ENCODE data around the gene REP15.

The REP15 gene

DNA sequence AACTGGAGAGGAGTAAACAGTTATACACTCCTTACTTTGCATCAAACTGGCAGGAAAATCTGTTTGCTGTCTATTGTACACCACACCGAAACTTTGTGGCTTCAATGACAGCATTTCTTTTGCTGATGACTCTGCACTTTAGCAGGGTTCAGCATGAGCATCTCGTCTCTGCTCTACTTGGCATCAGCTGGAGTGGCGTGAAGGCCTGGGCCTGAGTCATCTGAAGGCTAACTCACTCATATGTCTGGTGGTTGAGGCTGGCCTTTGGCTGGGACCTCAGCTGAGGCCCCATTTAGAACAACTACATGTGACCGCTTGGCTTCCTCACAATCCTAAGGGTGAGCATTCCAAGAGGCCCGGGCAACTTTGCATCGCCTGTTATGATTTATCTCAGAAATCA lies 28.7 kb upstream of the REP15 start:
- Histone ChIP-seq H3K4me2 (peak overlapping the region; percentile 74), H3K27me3 (ENCODE audit: insufficient read depth, low read depth) (no peaks in the 10 kb centered on the region), H3K4me3 (IDR thresholded peaks at IDR 0.05; ENCODE audit: insufficient read depth, low read depth, low read length) (no peak overlapping the region), H4K20me1 (ENCODE audit: insufficient read depth) (no peaks in the 10 kb centered on the region), H3K9ac (peak overlapping the region; percentile 26), H3K36me3 (ENCODE audit: insufficient read depth) (no peaks in the 10 kb centered on the region), H3K4me1 (ENCODE audit: low read depth, poor library complexity, severe bottlenecking) (peaks cover 41% of the 10 kb centered on the region), H3K27ac (peak overlapping the region; percentile 90), H2AFZ (ENCODE audit: low read depth) (peak overlapping the region; percentile 48; the same call in 1 of the 2 replicates), H3K79me2 (ENCODE audit: insufficient read depth, low read depth) (no peaks in the 10 kb centered on the region)
- TF ChIP-seq, protein P1, sequence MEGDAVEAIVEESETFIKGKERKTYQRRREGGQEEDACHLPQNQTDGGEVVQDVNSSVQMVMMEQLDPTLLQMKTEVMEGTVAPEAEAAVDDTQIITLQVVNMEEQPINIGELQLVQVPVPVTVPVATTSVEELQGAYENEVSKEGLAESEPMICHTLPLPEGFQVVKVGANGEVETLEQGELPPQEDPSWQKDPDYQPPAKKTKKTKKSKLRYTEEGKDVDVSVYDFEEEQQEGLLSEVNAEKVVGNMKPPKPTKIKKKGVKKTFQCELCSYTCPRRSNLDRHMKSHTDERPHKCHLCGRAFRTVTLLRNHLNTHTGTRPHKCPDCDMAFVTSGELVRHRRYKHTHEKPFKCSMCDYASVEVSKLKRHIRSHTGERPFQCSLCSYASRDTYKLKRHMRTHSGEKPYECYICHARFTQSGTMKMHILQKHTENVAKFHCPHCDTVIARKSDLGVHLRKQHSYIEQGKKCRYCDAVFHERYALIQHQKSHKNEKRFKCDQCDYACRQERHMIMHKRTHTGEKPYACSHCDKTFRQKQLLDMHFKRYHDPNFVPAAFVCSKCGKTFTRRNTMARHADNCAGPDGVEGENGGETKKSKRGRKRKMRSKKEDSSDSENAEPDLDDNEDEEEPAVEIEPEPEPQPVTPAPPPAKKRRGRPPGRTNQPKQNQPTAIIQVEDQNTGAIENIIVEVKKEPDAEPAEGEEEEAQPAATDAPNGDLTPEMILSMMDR (conservative IDR thresholded peaks at IDR 0.05; ENCODE audit: low read depth, low read length), result no peak

DNA sequence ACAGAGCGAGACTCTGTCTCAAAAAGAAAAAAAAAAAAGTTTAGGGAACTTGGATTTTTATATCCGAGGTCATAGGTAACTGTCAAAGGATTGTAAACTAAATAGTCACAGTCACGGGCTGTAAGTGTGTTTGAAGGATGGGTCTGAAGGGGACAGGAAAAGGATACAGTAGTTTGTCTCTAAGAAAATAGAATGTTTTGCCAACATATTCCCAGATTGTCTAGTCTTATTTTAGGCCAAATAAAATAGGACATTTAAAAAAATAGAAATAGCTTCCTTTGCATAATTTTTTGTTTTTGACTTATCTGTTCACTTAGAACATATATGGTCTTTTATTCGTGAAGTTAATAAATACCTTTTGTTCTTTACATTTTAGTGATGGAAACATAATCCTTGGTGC lies 24.2 kb upstream of the REP15 start:
- no peaks in the 10 kb centered on the region for H3K27me3 ChIP-seq (ENCODE audit: insufficient read depth, low read depth)
- H3K4me3 ChIP-seq (IDR thresholded peaks at IDR 0.05; ENCODE audit: insufficient read depth, low read depth, low read length), result no peak overlapping the region
- no peak overlapping the region for H3K27ac ChIP-seq
- H3K79me2 ChIP-seq (ENCODE audit: insufficient read depth, low read depth), result no peaks in the 10 kb centered on the region
- H3K4me2 ChIP-seq, result no peak overlapping the region
- TF ChIP-seq, protein P1 (conservative IDR thresholded peaks at IDR 0.05; ENCODE audit: low read depth, low read length), result no peak
- H3K9ac ChIP-seq, result no peak overlapping the region
- H3K4me1 ChIP-seq (ENCODE audit: low read depth, poor library complexity, severe bottlenecking), result peaks cover 23% of the 10 kb centered on the region
- H4K20me1 ChIP-seq (ENCODE audit: insufficient read depth), result no peaks in the 10 kb centered on the region
- H2AFZ ChIP-seq (ENCODE audit: low read depth), result no peak overlapping the region
- no peaks in the 10 kb centered on the region for H3K36me3 ChIP-seq (ENCODE audit: insufficient read depth)

DNA sequence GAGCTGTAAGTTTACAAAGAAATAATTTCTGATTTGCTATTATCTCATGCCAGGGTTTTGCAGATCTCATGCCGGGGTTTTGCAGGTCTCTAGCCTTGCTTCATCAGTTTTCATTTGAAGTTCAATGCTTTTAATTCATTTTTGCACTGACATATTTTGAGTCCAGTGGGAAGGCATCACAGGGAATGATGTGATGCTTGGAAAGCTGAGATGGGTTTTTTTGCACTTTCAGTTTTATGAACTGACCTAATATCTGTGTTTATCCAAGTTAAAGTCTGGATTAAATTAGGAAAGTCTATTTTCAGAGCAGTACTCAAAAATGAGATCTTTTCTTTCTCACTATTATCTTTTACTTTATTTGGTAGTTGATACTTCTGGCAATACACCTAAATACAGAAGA lies 23.6 kb upstream of the REP15 start:
- Histone ChIP-seq H3K36me3 (ENCODE audit: insufficient read depth) (no peaks in the 10 kb centered on the region), H3K9ac (no peak overlapping the region), H3K27ac (no peak overlapping the region), H3K4me2 (no peak overlapping the region), H3K4me3 (IDR thresholded peaks at IDR 0.05; ENCODE audit: insufficient read depth, low read depth, low read length) (no peak overlapping the region), H2AFZ (ENCODE audit: low read depth) (no peak overlapping the region), H3K4me1 (ENCODE audit: low read depth, poor library complexity, severe bottlenecking) (peaks cover 18% of the 10 kb centered on the region), H4K20me1 (ENCODE audit: insufficient read depth) (no peaks in the 10 kb centered on the region), H3K79me2 (ENCODE audit: insufficient read depth, low read depth) (no peaks in the 10 kb centered on the region), H3K27me3 (ENCODE audit: insufficient read depth, low read depth) (no peaks in the 10 kb centered on the region)
- TF ChIP-seq, protein P1 (conservative IDR thresholded peaks at IDR 0.05; ENCODE audit: low read depth, low read length), result no peak

DNA sequence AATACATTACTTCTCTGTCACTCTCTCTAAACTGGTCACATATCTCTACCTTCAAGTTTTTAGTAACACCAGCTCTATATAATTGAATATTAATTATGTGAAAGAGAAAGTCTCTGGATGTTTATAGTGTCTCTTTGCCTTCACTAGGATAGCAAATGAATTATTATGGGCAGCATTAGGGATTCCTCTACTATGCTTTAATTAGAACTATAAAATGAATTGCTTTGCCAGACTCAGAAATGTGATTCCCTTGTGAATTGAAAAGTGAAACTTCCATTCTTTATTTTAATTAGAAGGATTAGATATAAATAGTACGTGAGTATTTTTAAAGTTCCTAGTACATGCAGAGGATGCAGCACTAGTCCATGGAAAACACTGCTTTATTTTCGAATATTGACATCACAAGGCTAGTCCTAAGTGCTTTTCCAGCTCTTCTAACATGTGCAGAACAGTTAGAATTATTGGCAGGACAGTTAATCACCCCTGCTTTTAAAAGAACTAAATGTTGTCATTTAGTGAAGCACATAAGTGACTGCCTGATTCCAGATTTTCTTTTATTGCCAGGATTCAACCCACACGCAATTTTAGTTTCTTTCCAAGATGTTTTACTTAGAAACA lies 23.0 kb upstream of the REP15 start:
- Histone ChIP-seq H3K4me2 (no peak overlapping the region), H3K27ac (no peak overlapping the region), H3K36me3 (ENCODE audit: insufficient read depth) (no peaks in the 10 kb centered on the region), H2AFZ (ENCODE audit: low read depth) (no peak overlapping the region), H3K27me3 (ENCODE audit: insufficient read depth, low read depth) (no peaks in the 10 kb centered on the region), H4K20me1 (ENCODE audit: insufficient read depth) (no peaks in the 10 kb centered on the region), H3K4me3 (IDR thresholded peaks at IDR 0.05; ENCODE audit: insufficient read depth, low read depth, low read length) (no peak overlapping the region), H3K79me2 (ENCODE audit: insufficient read depth, low read depth) (no peaks in the 10 kb centered on the region), H3K9ac (no peak overlapping the region), H3K4me1 (ENCODE audit: low read depth, poor library complexity, severe bottlenecking) (peaks cover 12% of the 10 kb centered on the region)
- TF ChIP-seq, protein P1 (conservative IDR thresholded peaks at IDR 0.05; ENCODE audit: low read depth, low read length), result no peak

Measured in KMS-11 (cell line).